Keratinocyte (primary cell): ENCODE results near the gene RICTOR. TPM values are rescaled to one million over a fixed set of nuclear protein-coding genes. Genes with fewer than 3 reads are reported as not detected.

Source experiments
- DNase-seq: peaks from one replicate; pipeline ENCODE4 v3.0.0-alpha.2; 2011; ENCODE audit warnings: low read depth, missing footprints, low spot score
- FAIRE-seq: peaks from 2 replicates; lab custom pipeline; 2011; peaks lifted over from hg19 to GRCh38; lab: Jason Lieb, UNC
- H2AFZ ChIP-seq: 2 replicates; pipeline ENCODE4 v1.6.0; 2012; ENCODE audit warnings: low read length, control low read depth, inconsistent platforms; ENCODE audit not compliant: control insufficient read depth
- H3K27ac ChIP-seq: 2 replicates; pipeline ENCODE4 v1.5.1; 2011; ENCODE audit warnings: low read length; ENCODE audit not compliant: control insufficient read depth, insufficient read depth
- H3K27me3 ChIP-seq: 3 replicates; pipeline ENCODE4 v1.6.0; 2011; ENCODE audit warnings: low read length; ENCODE audit not compliant: control insufficient read depth, insufficient read depth; ENCODE audit errors: extremely low read depth
- H3K36me3 ChIP-seq, 2 experiments: 2 replicates in 1 of 2; 3 replicates in 1 of 2; pipeline ENCODE4 v1.5.1; 2011; ENCODE audit warnings: low read length in 2 of 2, mild to moderate bottlenecking in 1 of 2; ENCODE audit not compliant: control insufficient read depth in 2 of 2, insufficient read depth in 2 of 2; ENCODE audit errors: extremely low read depth in 1 of 2
- H3K4me1 ChIP-seq: 3 replicates; pipeline ENCODE4 v1.5.1; 2011; ENCODE audit warnings: low read length; ENCODE audit not compliant: control insufficient read depth, insufficient read depth; ENCODE audit errors: extremely low read depth
- H3K4me2 ChIP-seq: 3 replicates; pipeline ENCODE4 v1.6.0; 2011; ENCODE audit warnings: low read depth, low read length; ENCODE audit not compliant: control insufficient read depth, insufficient read depth; ENCODE audit errors: extremely low read depth
- H3K4me3 ChIP-seq, 3 experiments: fragments of 200-600 bp in 1 of 3; sonication (generic) in 1 of 3; 2 replicates in 2 of 3; 3 replicates in 1 of 3; pipeline ENCODE4 v1.5.1; 2011 to 2016; ENCODE audit warnings: low read length in 3 of 3, mild to moderate bottlenecking in 3 of 3, control low read depth in 2 of 3, inconsistent platforms in 1 of 3, low read depth in 1 of 3, mixed read lengths in 1 of 3, mixed run types in 1 of 3, moderate library complexity in 1 of 3; ENCODE audit not compliant: control insufficient read depth in 2 of 3, insufficient read depth in 2 of 3; ENCODE audit errors: extremely low read depth in 1 of 3
- H3K79me2 ChIP-seq: 2 replicates; pipeline ENCODE4 v1.6.0; 2012; ENCODE audit warnings: low read length; ENCODE audit not compliant: control insufficient read depth, insufficient read depth
- H3K9ac ChIP-seq: 3 replicates; pipeline ENCODE4 v1.6.0; 2011; ENCODE audit warnings: low read length; ENCODE audit not compliant: control insufficient read depth, insufficient read depth; ENCODE audit errors: extremely low read depth
- H3K9me1 ChIP-seq: 3 replicates; pipeline ENCODE4 v1.6.0; 2011; ENCODE audit warnings: low read length; ENCODE audit not compliant: control insufficient read depth, insufficient read depth; ENCODE audit errors: extremely low read depth
- H3K9me3 ChIP-seq: 2 replicates; pipeline ENCODE4 v1.5.1; 2012; ENCODE audit warnings: low read depth, low read length; ENCODE audit not compliant: control insufficient read depth
- H4K20me1 ChIP-seq: 3 replicates; pipeline ENCODE4 v1.6.0; 2011; ENCODE audit warnings: low read length; ENCODE audit not compliant: control insufficient read depth, insufficient read depth; ENCODE audit errors: extremely low read depth
- CTCF ChIP-seq, 3 experiments: IDR thresholded peaks in 1 of 3; conservative IDR thresholded peaks in 1 of 3; optimal IDR thresholded peaks in 1 of 3; 2 replicates in 2 of 3; 3 replicates in 1 of 3; pipeline versions ENCODE3 to v1.5.1; 2011; ENCODE audit warnings: low read length in 3 of 3, mild to moderate bottlenecking in 3 of 3, moderate library complexity in 2 of 3, control low read depth in 1 of 3, inconsistent platforms in 1 of 3; ENCODE audit not compliant: insufficient read depth in 2 of 3; ENCODE audit errors: extremely low read depth in 1 of 3
- EZH2 ChIP-seq: IDR thresholded peaks from one replicate; pipeline ENCODE4 v1.6.1; 2012; ENCODE audit warnings: inconsistent platforms, mild to moderate bottlenecking, low read length, moderate library complexity
- dilution Hi-C: fragments of 300-500 bp; cut with MboI; formaldehyde crosslinking; loops from one replicate; pipeline ENCODE4 v1.7.0; 2020; ENCODE audit warnings: low sequenced_read_pairs; ENCODE audit not compliant: extremely low pct_ligation_motif_present
- polyA plus RNA-seq, 5 experiments: library from polyadenylated mRNA; depleted of rRNA in 3 of 5; stranded (reverse) in 3 of 5; stranded (forward) in 1 of 5; unstranded in 1 of 5; fragments of >200 nt; gene quantifications; 1 replicate in 1 of 5; 2 replicates in 3 of 5; 3 replicates in 1 of 5; pipeline versions ENCODE4 v1.2.1 to v1.2.3, GENCODE V29; 2011 to 2012; ENCODE audit warnings: missing spikeins in 2 of 5, low read depth in 1 of 5, low replicate concordance in 1 of 5

RICTOR gene
- polyA plus RNA-seq, 1 donor (not counting 4 experiments of a cell fraction or from before 2014, with no cell fraction given) = 11.5 TPM

- Histone ChIP-seq H3K27ac (no peak overlapping the region), H3K4me1 (peaks cover 3% of the 10 kb centered on the region), H3K9me1 (no peaks in the 10 kb centered on the region), H3K36me3 (peaks cover 0 to 1% of the 10 kb centered on the region in 2 experiments), H3K4me3 (no peak overlapping the region), H3K79me2 (peaks cover 18% of the 10 kb centered on the region), H3K4me2 (no peak overlapping the region), H4K20me1 (no peaks in the 10 kb centered on the region), H2AFZ (no peak overlapping the region), H3K9me3 (no peaks in the 10 kb centered on the region), H3K9ac (no peak overlapping the region), H3K27me3 (no peaks in the 10 kb centered on the region)
- DNase-seq (no peak), FAIRE-seq (no peak)
- TF ChIP-seq CTCF (optimal IDR thresholded peaks at IDR 0.05 in 1 of 3, IDR thresholded peaks at IDR 0.05 in 1 of 3, conservative IDR thresholded peaks at IDR 0.05 in 1 of 3; ENCODE audit: extremely low read depth in 1 of 3, insufficient read depth in 2 of 3, low read length in 3 of 3) (no peak), EZH2 (no peak)
- dilution Hi-C loops = no loop called here
Observed at GRCh38 chr5:39020458-39020857, 53.7 kb downstream of the RICTOR start.

DNA sequence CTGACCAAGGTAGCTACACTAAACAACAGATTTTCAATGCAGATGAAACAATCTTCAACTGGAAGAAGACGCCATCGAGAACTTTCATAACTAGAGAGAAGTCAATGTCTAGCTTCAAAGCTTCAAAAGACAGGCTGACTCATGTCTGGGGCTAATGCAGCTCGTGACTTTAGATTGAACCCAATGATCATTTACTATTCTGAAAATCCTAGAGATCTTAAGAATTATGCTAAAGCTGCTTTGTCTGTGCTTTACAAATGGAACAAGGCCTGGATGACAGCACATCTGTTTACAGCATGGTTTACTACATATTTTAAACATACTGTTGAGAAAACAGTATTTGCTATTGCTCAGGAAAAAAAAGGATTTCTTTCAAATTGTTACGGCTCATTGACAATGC is 54.9 kb downstream of the RICTOR start:
- dilution Hi-C loops = no loop called here
- H3K9me1 ChIP-seq = no peaks in the 10 kb centered on the region
- H2AFZ ChIP-seq = no peak overlapping the region
- TF ChIP-seq EZH2 = no peak
- TF ChIP-seq CTCF (optimal IDR thresholded peaks at IDR 0.05 in 1 of 3, IDR thresholded peaks at IDR 0.05 in 1 of 3, conservative IDR thresholded peaks at IDR 0.05 in 1 of 3; ENCODE audit: extremely low read depth in 1 of 3, insufficient read depth in 2 of 3, low read length in 3 of 3) = no peak
- no peaks in the 10 kb centered on the region for H4K20me1 ChIP-seq
- H3K79me2 ChIP-seq = peaks cover 18% of the 10 kb centered on the region
- H3K9me3 ChIP-seq = no peaks in the 10 kb centered on the region
- no peak overlapping the region for H3K4me3 ChIP-seq
- no peak overlapping the region for H3K9ac ChIP-seq
- H3K4me1 ChIP-seq = peaks cover 6% of the 10 kb centered on the region
- FAIRE-seq (peak; percentile 9), DNase-seq (no peak)
- H3K27ac ChIP-seq = no peak overlapping the region
- H3K36me3 ChIP-seq = peaks cover 0 to 1% of the 10 kb centered on the region in 2 experiments
- no peaks in the 10 kb centered on the region for H3K27me3 ChIP-seq
- H3K4me2 ChIP-seq = no peak overlapping the region
